Ishikawa (cell line): Measurements from ENCODE around the gene CLTCL1.

Experiments used
- CEBPB ChIP-seq: IDR thresholded peaks from 2 replicates; pipeline ENCODE4 v1.6.1; 2012
- CREB1 ChIP-seq: IDR thresholded peaks from 2 replicates; pipeline ENCODE4 v1.6.1; 2012; ENCODE audit warnings: low read depth
- EGR1 ChIP-seq: IDR thresholded peaks from 2 replicates; pipeline ENCODE4 v1.6.1; 2012
- EP300 ChIP-seq: IDR thresholded peaks from 2 replicates; pipeline ENCODE4 v1.6.1; 2012; ENCODE audit warnings: borderline replicate concordance
- FOXM1 ChIP-seq: IDR thresholded peaks from 2 replicates; pipeline ENCODE4 v1.6.1; 2012; ENCODE audit warnings: low read depth, borderline replicate concordance
- MAX ChIP-seq: IDR thresholded peaks from 2 replicates; pipeline ENCODE4 v1.6.1; 2012
- NFIC ChIP-seq: IDR thresholded peaks from 2 replicates; pipeline ENCODE4 v1.6.1; 2012
- RAD21 ChIP-seq: IDR thresholded peaks from 2 replicates; pipeline ENCODE4 v1.6.1; 2012; ENCODE audit warnings: low read depth
- REST ChIP-seq: IDR thresholded peaks from 2 replicates; pipeline ENCODE4 v1.6.1; 2012; ENCODE audit warnings: low read depth, mild to moderate bottlenecking
- TAF1 ChIP-seq: IDR thresholded peaks from 2 replicates; pipeline ENCODE4 v1.6.1; 2012; ENCODE audit warnings: low read depth, mild to moderate bottlenecking
- TCF12 ChIP-seq: IDR thresholded peaks from 2 replicates; pipeline ENCODE4 v1.6.1; 2012; ENCODE audit warnings: low read depth
- TEAD4 ChIP-seq: IDR thresholded peaks from 2 replicates; pipeline ENCODE4 v1.6.1; 2012
- USF1 ChIP-seq: IDR thresholded peaks from 2 replicates; pipeline ENCODE4 v1.6.1; 2012
- YY1 ChIP-seq: IDR thresholded peaks from 2 replicates; pipeline ENCODE4 v1.6.1; 2012; ENCODE audit warnings: low read depth
- ZBTB7A ChIP-seq: IDR thresholded peaks from 2 replicates; pipeline ENCODE4 v1.6.1; 2012; ENCODE audit warnings: low read depth

The CLTCL1 gene

GRCh38 chr22:19319281-19319680 is 27.8 kb upstream of the CLTCL1 start:
- no peak for TF ChIP-seq TCF12
- no peak for TF ChIP-seq TAF1
- TF ChIP-seq TEAD4, result no peak
- no peak for TF ChIP-seq MAX
- TF ChIP-seq CEBPB, result no peak
- TF ChIP-seq YY1, result no peak
- TF ChIP-seq EP300, result no peak
- no peak for TF ChIP-seq EGR1

- TF ChIP-seq NFIC (no peak), EP300 (no peak), CREB1 (no peak), MAX (no peak), EGR1 (no peak), TCF12 (no peak), YY1 (no peak), USF1 (no peak), ZBTB7A (no peak)
Measured at GRCh38 chr22:19317865-19318264, 26.3 kb upstream of the CLTCL1 start.

GRCh38 chr22:19307872-19308271 is 16.4 kb upstream of the CLTCL1 start:
- TF ChIP-seq RAD21 (no peak), NFIC (no peak), REST (no peak), EGR1 (no peak), CREB1 (no peak), EP300 (no peak), USF1 (no peak), TEAD4 (no peak), CEBPB (no peak), MAX (no peak), YY1 (no peak), FOXM1 (no peak), TCF12 (no peak), TAF1 (no peak), ZBTB7A (no peak)

- TF ChIP-seq MAX, result no peak
- no peak for TF ChIP-seq CEBPB
- no peak for TF ChIP-seq ZBTB7A
- no peak for TF ChIP-seq RAD21
- TF ChIP-seq EGR1, result no peak
- TF ChIP-seq TCF12, result no peak
- TF ChIP-seq TEAD4, result no peak
- TF ChIP-seq TAF1, result no peak
- no peak for TF ChIP-seq EP300
- TF ChIP-seq YY1, result no peak
- TF ChIP-seq FOXM1, result no peak
- TF ChIP-seq CREB1, result no peak
- TF ChIP-seq USF1, result no peak
- no peak for TF ChIP-seq NFIC
- TF ChIP-seq REST, result no peak
Measured at GRCh38 chr22:19304547-19304946, 13.0 kb upstream of the CLTCL1 start.

- no peak for TF ChIP-seq USF1
Measured at GRCh38 chr22:19303785-19304184, 12.3 kb upstream of the CLTCL1 start.

GRCh38 chr22:19295733-19296132 is 4.2 kb upstream of the CLTCL1 start:
- no peak for TF ChIP-seq EP300
- no peak for TF ChIP-seq CEBPB
- TF ChIP-seq YY1, result no peak
- TF ChIP-seq NFIC, result no peak
- no peak for TF ChIP-seq USF1
- TF ChIP-seq REST, result no peak
- TF ChIP-seq RAD21, result no peak
- TF ChIP-seq MAX, result no peak
- no peak for TF ChIP-seq ZBTB7A
- TF ChIP-seq TAF1, result no peak
- TF ChIP-seq TEAD4, result no peak
